GM18951 (cell line): Measurements from ENCODE around the gene HS6ST3.
"Not testable (repeated sequence)": the region's sequence is repeated elsewhere in the genome, so short reads cannot be mapped to it uniquely, and the experiment has no call there.

Source experiments
- POLR2A ChIP-seq: IDR thresholded peaks from 4 replicates; pipeline ENCODE4 v1.6.1; 2011; ENCODE audit warnings: mild to moderate bottlenecking; ENCODE audit not compliant: insufficient read length, insufficient read depth; ENCODE audit errors: extremely low read depth
- in situ Hi-C: fragments of 300-500 bp; cut with MboI; formaldehyde crosslinking; loops from one replicate; pipeline ENCODE4 v1.12.0; 2022; ENCODE audit warnings: low sequenced_read_pairs, mixed read lengths, inconsistent platforms; ENCODE audit not compliant: unreplicated experiment

The HS6ST3 gene

DNA sequence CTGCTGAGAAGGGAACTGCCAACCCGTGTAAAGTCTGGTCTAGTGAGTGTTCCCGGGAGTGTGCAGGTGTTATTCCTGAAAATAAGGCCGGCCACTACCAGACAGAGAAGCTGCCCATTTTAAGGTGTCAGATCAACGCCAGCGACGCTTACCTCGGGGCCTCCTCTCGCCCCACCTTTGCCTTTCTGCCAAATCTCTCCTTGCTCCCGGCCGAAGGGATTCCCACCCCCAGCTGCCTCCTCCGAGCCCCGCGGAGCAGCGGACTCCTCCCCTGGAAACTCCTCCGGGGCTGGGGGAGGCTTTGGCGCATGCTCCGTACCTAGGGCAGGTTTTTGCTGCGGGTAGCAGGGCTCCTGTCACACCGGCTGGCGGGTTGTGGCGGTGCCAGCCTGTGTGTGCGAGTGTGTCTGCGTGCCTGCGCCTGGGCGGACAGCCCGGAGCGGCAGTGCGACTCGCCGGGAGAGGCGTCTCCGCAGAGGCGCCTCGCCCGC is at the start of gene HS6ST3:
TSS of gene HS6ST3 (plus strand) at position 359 of the 491 bp plus-strand sequence.
- in situ Hi-C loops = no loop called here
- no peak for TF ChIP-seq POLR2A

- in situ Hi-C loops = no loop called here
- TF ChIP-seq POLR2A = no peak
These were observed 48.4 kb upstream of the HS6ST3 start for GRCh38 chr13:96041326-96042110.

GRCh38 chr13:96044238-96044637 is 45.7 kb upstream of the HS6ST3 start:
- no peak for TF ChIP-seq POLR2A
- in situ Hi-C loops = no loop called here

- in situ Hi-C loops = not testable (repeated sequence)
These were observed 43.3 kb upstream of the HS6ST3 start for GRCh38 chr13:96046449-96047126.

DNA sequence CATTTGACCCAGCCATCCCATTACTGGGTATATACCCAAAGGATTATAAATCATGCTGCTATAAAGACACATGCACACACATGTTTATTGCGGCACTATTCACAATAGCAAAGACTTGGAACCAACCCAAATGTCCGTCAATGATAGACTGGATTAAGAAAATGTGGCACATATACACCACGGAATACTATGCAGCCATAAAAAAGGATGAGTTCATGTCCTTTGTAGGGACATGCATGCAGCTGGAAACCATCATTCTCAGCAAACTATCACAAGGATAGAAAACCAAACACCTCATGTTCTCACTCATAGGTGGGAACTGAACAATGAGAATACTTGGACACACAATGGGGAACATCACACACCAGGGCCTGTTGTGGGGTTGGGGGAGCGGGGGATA is 39.0 kb upstream of the HS6ST3 start:
- in situ Hi-C loops = not testable (repeated sequence)

GRCh38 chr13:96051491-96051890 is 38.4 kb upstream of the HS6ST3 start:
- in situ Hi-C loops = not testable (repeated sequence)

GRCh38 chr13:96051946-96052345 is 38.0 kb upstream of the HS6ST3 start:
- in situ Hi-C loops = not testable (repeated sequence)

GRCh38 chr13:96052656-96053002 is 37.3 kb upstream of the HS6ST3 start:
- in situ Hi-C loops = no loop called here
- TF ChIP-seq POLR2A = no peak

GRCh38 chr13:96053003-96053703 is 36.8 kb upstream of the HS6ST3 start, which contains the start of gene UGGT2:
Gene UGGT2, minus strand, starts transcription at chr13:96053401. Its CDS starts 89 bp downstream, at chr13:96053312.
- peak; percentile 84 for TF ChIP-seq POLR2A
- in situ Hi-C loops = no loop called here

- TF ChIP-seq POLR2A = no peak
- in situ Hi-C loops = no loop called here
These were observed 24.1 kb upstream of the HS6ST3 start for GRCh38 chr13:96065849-96066248.

- in situ Hi-C loops = no loop called here
- no peak for TF ChIP-seq POLR2A
These were observed 21.2 kb upstream of the HS6ST3 start for GRCh38 chr13:96068729-96069128.

DNA sequence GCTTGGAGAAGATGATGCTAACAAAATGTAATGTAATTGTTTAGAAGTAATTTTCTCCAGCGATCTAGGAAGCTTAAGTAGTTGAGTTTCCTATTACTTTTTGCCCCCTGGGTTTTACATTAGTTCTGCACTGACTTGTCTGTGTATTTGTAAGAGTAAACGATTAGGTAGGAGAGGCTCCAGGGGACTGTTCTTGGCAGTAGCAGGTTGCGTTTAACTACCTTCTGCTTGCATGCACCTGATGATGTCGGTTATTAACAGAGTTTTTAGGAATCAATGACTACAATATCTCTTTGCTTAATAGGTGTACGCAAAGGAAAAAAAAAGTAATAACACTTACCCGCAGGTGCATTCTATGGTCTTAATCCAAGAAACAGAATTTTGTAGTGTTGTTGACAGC is 18.4 kb upstream of the HS6ST3 start:
- no peak for TF ChIP-seq POLR2A
- in situ Hi-C loops = no loop called here

GRCh38 chr13:96072392-96072791 is 17.5 kb upstream of the HS6ST3 start:
- TF ChIP-seq POLR2A = no peak
- in situ Hi-C loops = no loop called here
